SK-N-SH treated with all-trans-retinoic acid at 6 μM for 48 hours (cell line): ENCODE data around the gene GBF1.

ENCODE experiments used
- ATAC-seq: fragments of 200-7000 bp; cut with Tn5 transposase; 3 replicates; pipeline ENCODE4 v1.9.1; 2020; ENCODE audit warnings: mild to moderate bottlenecking, moderate library complexity
- CSDC2 ChIP-seq: fragments of 250-450 bp; sonication (Bioruptor Pico); IDR thresholded peaks from 2 replicates; pipeline ENCODE4 v1.5.0; 2020; ENCODE audit warnings: mild to moderate bottlenecking, moderate library complexity
- ESRRG ChIP-seq: fragments of 250-450 bp; sonication (Bioruptor Pico); IDR thresholded peaks from 2 replicates; pipeline ENCODE4 v1.6.1; 2021; ENCODE audit warnings: mild to moderate bottlenecking
- GLIS3 ChIP-seq: fragments of 250-450 bp; sonication (Bioruptor Pico); IDR thresholded peaks from 2 replicates; pipeline ENCODE4 v1.5.0; 2020; ENCODE audit warnings: mild to moderate bottlenecking, moderate library complexity
- ISL1 ChIP-seq: fragments of 250-450 bp; sonication (Bioruptor Pico); IDR thresholded peaks from 2 replicates; pipeline ENCODE4 v2.1.2; 2022; ENCODE audit warnings: mild to moderate bottlenecking, moderate library complexity
- OSR1 ChIP-seq: fragments of 250-450 bp; sonication (Bioruptor Pico); IDR thresholded peaks from 2 replicates; pipeline ENCODE4 v1.8.0; 2022; ENCODE audit warnings: moderate library complexity, mild to moderate bottlenecking, inconsistent platforms
- SNAI2 ChIP-seq: fragments of 250-450 bp; sonication (Bioruptor Pico); IDR thresholded peaks from 2 replicates; pipeline ENCODE4 v1.5.0; 2020; ENCODE audit warnings: mild to moderate bottlenecking, moderate library complexity
- TCF4 ChIP-seq: fragments of 250-450 bp; sonication (Bioruptor Pico); IDR thresholded peaks from 2 replicates; pipeline ENCODE4 v1.8.0; 2021; ENCODE audit warnings: mild to moderate bottlenecking, moderate library complexity, borderline replicate concordance
- TOX ChIP-seq: fragments of 250-450 bp; sonication (Bioruptor Pico); IDR thresholded peaks from 2 replicates; pipeline ENCODE4 v1.8.0; 2021; ENCODE audit warnings: mild to moderate bottlenecking, moderate library complexity, borderline replicate concordance
- ZC3H10 ChIP-seq: fragments of 250-450 bp; sonication (Bioruptor Pico); IDR thresholded peaks from 2 replicates; pipeline ENCODE4 v1.5.1; 2021; ENCODE audit warnings: mild to moderate bottlenecking, moderate library complexity
- ZFP3 ChIP-seq: fragments of 250-450 bp; sonication (Bioruptor Pico); IDR thresholded peaks from 2 replicates; pipeline ENCODE4 v1.5.0; 2020; ENCODE audit warnings: mild to moderate bottlenecking, moderate library complexity
- ZNF565 ChIP-seq: fragments of 450-650 bp; formaldehyde crosslinking; conservative IDR thresholded peaks from 2 replicates; pipeline ENCODE4 v1.5.0; 2020; ENCODE audit warnings: low read depth, mild to moderate bottlenecking, moderate library complexity
- ZNF8 ChIP-seq: fragments of 450-650 bp; formaldehyde crosslinking; IDR thresholded peaks from 2 replicates; pipeline ENCODE4 v1.5.0; 2020; ENCODE audit warnings: mild to moderate bottlenecking, moderate library complexity
- TF ChIP-seq, protein P1 (sequence below): fragments of 250-450 bp; sonication (Bioruptor Pico); IDR thresholded peaks from 2 replicates; pipeline ENCODE4 v1.8.0; 2020; ENCODE audit warnings: mild to moderate bottlenecking, moderate library complexity, borderline replicate concordance
- TF ChIP-seq, protein P2 (sequence below): fragments of 250-450 bp; sonication (Bioruptor Pico); IDR thresholded peaks from 2 replicates; pipeline ENCODE4 v1.5.1; 2021; ENCODE audit warnings: mild to moderate bottlenecking, moderate library complexity
- TF ChIP-seq, protein P3 (sequence below): fragments of 250-450 bp; sonication (Bioruptor Pico); IDR thresholded peaks from 2 replicates; pipeline ENCODE4 v1.5.1; 2020; ENCODE audit warnings: low read depth, mild to moderate bottlenecking, moderate library complexity
- TF ChIP-seq, protein P4 (sequence below): fragments of 250-450 bp; sonication (Bioruptor Pico); IDR thresholded peaks from 2 replicates; pipeline ENCODE4 v1.8.0; 2021; ENCODE audit warnings: low read depth, mild to moderate bottlenecking, moderate library complexity, borderline replicate concordance
- TF ChIP-seq, protein P5 (sequence below): fragments of 250-450 bp; sonication (Bioruptor Pico); IDR thresholded peaks from 2 replicates; pipeline ENCODE4 v1.5.0; 2020; ENCODE audit warnings: mild to moderate bottlenecking, moderate library complexity

GBF1 gene

DNA sequence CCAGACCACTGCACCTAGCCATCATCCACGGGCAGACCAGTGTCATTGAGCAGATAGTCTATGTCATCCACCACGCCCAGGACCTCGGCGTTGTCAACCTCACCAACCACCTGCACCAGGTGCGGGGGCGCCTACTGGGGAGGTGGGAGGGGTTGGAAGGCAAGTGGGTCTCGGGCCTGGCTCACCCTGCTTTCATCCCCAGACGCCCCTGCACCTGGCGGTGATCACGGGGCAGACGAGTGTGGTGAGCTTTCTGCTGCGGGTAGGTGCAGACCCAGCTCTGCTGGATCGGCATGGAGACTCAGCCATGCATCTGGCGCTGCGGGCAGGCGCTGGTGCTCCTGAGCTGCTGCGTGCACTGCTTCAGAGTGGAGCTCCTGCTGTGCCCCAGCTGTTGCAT is 154.7 kb downstream of the GBF1 start:
- TF ChIP-seq GLIS3 (CRISPR knock-in tag): no peak
- TF ChIP-seq ZFP3 (CRISPR knock-in tag): no peak
- TF ChIP-seq, protein P1, sequence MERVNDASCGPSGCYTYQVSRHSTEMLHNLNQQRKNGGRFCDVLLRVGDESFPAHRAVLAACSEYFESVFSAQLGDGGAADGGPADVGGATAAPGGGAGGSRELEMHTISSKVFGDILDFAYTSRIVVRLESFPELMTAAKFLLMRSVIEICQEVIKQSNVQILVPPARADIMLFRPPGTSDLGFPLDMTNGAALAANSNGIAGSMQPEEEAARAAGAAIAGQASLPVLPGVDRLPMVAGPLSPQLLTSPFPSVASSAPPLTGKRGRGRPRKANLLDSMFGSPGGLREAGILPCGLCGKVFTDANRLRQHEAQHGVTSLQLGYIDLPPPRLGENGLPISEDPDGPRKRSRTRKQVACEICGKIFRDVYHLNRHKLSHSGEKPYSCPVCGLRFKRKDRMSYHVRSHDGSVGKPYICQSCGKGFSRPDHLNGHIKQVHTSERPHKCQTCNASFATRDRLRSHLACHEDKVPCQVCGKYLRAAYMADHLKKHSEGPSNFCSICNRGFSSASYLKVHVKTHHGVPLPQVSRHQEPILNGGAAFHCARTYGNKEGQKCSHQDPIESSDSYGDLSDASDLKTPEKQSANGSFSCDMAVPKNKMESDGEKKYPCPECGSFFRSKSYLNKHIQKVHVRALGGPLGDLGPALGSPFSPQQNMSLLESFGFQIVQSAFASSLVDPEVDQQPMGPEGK: no peak
- TF ChIP-seq, protein P2, sequence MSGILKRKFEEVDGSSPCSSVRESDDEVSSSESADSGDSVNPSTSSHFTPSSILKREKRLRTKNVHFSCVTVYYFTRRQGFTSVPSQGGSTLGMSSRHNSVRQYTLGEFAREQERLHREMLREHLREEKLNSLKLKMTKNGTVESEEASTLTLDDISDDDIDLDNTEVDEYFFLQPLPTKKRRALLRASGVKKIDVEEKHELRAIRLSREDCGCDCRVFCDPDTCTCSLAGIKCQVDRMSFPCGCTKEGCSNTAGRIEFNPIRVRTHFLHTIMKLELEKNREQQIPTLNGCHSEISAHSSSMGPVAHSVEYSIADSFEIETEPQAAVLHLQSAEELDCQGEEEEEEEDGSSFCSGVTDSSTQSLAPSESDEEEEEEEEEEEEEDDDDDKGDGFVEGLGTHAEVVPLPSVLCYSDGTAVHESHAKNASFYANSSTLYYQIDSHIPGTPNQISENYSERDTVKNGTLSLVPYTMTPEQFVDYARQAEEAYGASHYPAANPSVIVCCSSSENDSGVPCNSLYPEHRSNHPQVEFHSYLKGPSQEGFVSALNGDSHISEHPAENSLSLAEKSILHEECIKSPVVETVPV (CRISPR knock-in tag): no peak
- no peak for TF ChIP-seq TCF4 (CRISPR knock-in tag)
- no peak for ATAC-seq

DNA sequence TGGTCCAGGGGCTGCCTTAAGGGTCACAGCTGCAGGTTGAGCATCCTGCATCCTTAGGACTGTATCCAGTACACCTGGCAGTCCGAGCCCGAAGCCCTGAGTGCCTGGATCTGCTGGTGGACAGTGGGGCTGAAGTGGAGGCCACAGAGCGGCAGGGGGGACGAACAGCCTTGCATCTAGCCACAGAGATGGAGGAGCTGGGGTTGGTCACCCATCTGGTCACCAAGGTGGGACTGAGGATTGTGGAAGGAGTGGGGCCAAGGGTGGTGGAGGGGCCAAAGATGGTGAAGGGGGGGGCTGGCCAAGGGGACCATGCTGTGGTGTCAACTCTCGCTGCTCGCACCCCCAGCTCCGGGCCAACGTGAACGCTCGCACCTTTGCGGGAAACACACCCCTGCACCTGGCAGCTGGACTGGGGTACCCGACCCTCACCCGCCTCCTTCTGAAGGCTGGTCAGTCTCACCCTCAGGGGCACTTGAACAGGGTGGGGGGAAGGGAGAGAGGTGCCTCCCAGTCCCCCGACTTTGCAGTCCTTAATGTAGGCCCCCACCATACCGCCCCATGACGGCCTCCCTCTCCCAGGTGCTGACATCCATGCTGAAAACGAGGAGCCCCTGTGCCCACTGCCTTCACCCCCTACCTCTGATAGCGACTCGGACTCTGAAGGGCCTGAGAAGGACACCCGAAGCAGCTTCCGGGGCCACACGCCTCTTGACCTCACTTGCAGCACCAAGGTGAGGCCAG is 155.4 kb downstream of the GBF1 start:
- no peak for ATAC-seq
- TF ChIP-seq ZC3H10 (CRISPR knock-in tag) (no peak), ZNF565 (CRISPR knock-in tag) (no peak), ESRRG (CRISPR knock-in tag) (no peak), ZFP3 (CRISPR knock-in tag) (no peak), TCF4 (CRISPR knock-in tag) (no peak), SNAI2 (CRISPR knock-in tag) (no peak)
- TF ChIP-seq, protein P3, sequence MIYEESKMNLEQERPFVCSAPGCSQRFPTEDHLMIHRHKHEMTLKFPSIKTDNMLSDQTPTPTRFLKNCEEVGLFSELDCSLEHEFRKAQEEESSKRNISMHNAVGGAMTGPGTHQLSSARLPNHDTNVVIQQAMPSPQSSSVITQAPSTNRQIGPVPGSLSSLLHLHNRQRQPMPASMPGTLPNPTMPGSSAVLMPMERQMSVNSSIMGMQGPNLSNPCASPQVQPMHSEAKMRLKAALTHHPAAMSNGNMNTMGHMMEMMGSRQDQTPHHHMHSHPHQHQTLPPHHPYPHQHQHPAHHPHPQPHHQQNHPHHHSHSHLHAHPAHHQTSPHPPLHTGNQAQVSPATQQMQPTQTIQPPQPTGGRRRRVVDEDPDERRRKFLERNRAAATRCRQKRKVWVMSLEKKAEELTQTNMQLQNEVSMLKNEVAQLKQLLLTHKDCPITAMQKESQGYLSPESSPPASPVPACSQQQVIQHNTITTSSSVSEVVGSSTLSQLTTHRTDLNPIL: no peak
- TF ChIP-seq, all 23 proteins: peak for 0

DNA sequence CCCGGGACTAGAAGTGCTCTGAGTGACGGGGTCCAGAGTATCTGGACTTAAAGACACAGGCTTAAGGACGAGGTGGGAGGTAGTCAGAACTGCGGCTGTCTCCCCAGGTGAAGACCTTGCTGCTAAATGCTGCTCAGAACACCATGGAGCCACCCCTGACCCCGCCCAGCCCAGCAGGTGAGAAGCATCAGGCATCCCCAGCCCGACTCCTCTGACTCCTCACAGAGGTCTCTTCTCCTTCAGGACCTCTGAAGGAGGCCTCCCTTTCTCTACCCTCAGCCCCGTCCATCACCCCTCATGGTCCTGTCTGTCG is 156.0 kb downstream of the GBF1 start:
- TF ChIP-seq, protein P2 (CRISPR knock-in tag): no peak
- TF ChIP-seq, protein P4, sequence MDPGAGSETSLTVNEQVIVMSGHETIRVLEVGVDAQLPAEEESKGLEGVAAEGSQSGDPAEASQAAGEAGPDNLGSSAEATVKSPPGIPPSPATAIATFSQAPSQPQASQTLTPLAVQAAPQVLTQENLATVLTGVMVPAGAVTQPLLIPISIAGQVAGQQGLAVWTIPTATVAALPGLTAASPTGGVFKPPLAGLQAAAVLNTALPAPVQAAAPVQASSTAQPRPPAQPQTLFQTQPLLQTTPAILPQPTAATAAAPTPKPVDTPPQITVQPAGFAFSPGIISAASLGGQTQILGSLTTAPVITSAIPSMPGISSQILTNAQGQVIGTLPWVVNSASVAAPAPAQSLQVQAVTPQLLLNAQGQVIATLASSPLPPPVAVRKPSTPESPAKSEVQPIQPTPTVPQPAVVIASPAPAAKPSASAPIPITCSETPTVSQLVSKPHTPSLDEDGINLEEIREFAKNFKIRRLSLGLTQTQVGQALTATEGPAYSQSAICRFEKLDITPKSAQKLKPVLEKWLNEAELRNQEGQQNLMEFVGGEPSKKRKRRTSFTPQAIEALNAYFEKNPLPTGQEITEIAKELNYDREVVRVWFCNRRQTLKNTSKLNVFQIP (CRISPR knock-in tag): no peak
- TF ChIP-seq, protein P5, sequence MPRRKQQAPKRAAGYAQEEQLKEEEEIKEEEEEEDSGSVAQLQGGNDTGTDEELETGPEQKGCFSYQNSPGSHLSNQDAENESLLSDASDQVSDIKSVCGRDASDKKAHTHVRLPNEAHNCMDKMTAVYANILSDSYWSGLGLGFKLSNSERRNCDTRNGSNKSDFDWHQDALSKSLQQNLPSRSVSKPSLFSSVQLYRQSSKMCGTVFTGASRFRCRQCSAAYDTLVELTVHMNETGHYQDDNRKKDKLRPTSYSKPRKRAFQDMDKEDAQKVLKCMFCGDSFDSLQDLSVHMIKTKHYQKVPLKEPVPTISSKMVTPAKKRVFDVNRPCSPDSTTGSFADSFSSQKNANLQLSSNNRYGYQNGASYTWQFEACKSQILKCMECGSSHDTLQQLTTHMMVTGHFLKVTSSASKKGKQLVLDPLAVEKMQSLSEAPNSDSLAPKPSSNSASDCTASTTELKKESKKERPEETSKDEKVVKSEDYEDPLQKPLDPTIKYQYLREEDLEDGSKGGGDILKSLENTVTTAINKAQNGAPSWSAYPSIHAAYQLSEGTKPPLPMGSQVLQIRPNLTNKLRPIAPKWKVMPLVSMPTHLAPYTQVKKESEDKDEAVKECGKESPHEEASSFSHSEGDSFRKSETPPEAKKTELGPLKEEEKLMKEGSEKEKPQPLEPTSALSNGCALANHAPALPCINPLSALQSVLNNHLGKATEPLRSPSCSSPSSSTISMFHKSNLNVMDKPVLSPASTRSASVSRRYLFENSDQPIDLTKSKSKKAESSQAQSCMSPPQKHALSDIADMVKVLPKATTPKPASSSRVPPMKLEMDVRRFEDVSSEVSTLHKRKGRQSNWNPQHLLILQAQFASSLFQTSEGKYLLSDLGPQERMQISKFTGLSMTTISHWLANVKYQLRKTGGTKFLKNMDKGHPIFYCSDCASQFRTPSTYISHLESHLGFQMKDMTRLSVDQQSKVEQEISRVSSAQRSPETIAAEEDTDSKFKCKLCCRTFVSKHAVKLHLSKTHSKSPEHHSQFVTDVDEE: no peak
- TF ChIP-seq OSR1 (CRISPR knock-in tag): no peak
- no peak for TF ChIP-seq TOX (CRISPR knock-in tag)
- no peak for TF ChIP-seq ZNF8 (CRISPR knock-in tag)
- TF ChIP-seq ISL1 (CRISPR knock-in tag): no peak
- TF ChIP-seq, protein P3: no peak
- no peak for TF ChIP-seq SNAI2 (CRISPR knock-in tag)
- TF ChIP-seq ESRRG (CRISPR knock-in tag): no peak
- TF ChIP-seq CSDC2 (CRISPR knock-in tag): no peak
- TF ChIP-seq ZFP3 (CRISPR knock-in tag): no peak
- TF ChIP-seq GLIS3 (CRISPR knock-in tag): no peak
- ATAC-seq: no peak
